Adrenal gland (tissue), 5 donors: Measurements from ENCODE around the gene PPP1R3D.

Experiments
- POLR2A ChIP-seq, 2 donors: fragments of 450-650 bp; IDR thresholded peaks; one replicate each; pipeline ENCODE4 v1.6.1; 2017; ENCODE audit warnings: antibody characterized with exemption in 2 of 2, mild to moderate bottlenecking in 2 of 2, moderate library complexity in 1 of 2
- TF ChIP-seq, protein P1 (sequence below), 6 experiments: fragments of 450-650 bp in 4 of 6; fragments of 200-600 bp in 2 of 6; sonication (generic) in 1 of 6; IDR thresholded peaks; 1 replicate in 5 of 6; 2 replicates in 1 of 6; pipeline versions ENCODE4 v1.5.1 to v1.8.0; 2016 to 2021; ENCODE audit warnings: antibody characterized with exemption in 6 of 6, mild to moderate bottlenecking in 2 of 6, moderate library complexity in 1 of 6
- donor health status: DM: no; HTN: no; CAD: no.

GRCh38 chr20:59912609-59913008 lies 27.5 kb downstream of the PPP1R3D start:
- TF ChIP-seq, protein P1, sequence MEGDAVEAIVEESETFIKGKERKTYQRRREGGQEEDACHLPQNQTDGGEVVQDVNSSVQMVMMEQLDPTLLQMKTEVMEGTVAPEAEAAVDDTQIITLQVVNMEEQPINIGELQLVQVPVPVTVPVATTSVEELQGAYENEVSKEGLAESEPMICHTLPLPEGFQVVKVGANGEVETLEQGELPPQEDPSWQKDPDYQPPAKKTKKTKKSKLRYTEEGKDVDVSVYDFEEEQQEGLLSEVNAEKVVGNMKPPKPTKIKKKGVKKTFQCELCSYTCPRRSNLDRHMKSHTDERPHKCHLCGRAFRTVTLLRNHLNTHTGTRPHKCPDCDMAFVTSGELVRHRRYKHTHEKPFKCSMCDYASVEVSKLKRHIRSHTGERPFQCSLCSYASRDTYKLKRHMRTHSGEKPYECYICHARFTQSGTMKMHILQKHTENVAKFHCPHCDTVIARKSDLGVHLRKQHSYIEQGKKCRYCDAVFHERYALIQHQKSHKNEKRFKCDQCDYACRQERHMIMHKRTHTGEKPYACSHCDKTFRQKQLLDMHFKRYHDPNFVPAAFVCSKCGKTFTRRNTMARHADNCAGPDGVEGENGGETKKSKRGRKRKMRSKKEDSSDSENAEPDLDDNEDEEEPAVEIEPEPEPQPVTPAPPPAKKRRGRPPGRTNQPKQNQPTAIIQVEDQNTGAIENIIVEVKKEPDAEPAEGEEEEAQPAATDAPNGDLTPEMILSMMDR (IDR thresholded peaks at IDR 0.05) = no peak
- TF ChIP-seq POLR2A (IDR thresholded peaks at IDR 0.05) = no peak
